Right atrium auricular region (tissue), 2 donors: ENCODE data around the gene ZDHHC6. TPM values are rescaled to one million over a fixed set of nuclear protein-coding genes. Genes with fewer than 3 reads are reported as not detected.

Source experiments
- DNase-seq: peaks from one replicate; pipeline ENCODE4 v3.0.0-alpha.2; 2019; ENCODE audit warnings: low spot score
- H3K27ac ChIP-seq, 2 donors: fragments of 200-600 bp; sonication (generic); 1 replicate in 1 of 2; 2 replicates in 1 of 2; pipeline ENCODE4 v1.5.1; 2016 to 2019
- H3K27me3 ChIP-seq, 2 donors: fragments of 200-600 bp; sonication (generic); one replicate each; pipeline versions ENCODE4 v1.5.1 to v1.6.0; 2017 to 2019
- H3K36me3 ChIP-seq: fragments of 200-600 bp; sonication (generic); one replicate; pipeline ENCODE4 v1.5.1; 2016
- H3K4me1 ChIP-seq, 2 donors: fragments of 200-600 bp; sonication (generic); one replicate each; pipeline versions ENCODE4 v1.5.1 to v1.6.0; 2017 to 2019
- H3K4me3 ChIP-seq, 2 donors: fragments of 200-600 bp; sonication (generic); 1 replicate in 1 of 2; 2 replicates in 1 of 2; pipeline ENCODE4 v1.5.1; 2017 to 2019; ENCODE audit warnings: mild to moderate bottlenecking in 1 of 2, moderate library complexity in 1 of 2
- H3K9me3 ChIP-seq, 2 donors: fragments of 200-600 bp; sonication (generic); one replicate each; pipeline ENCODE4 v1.5.1; 2019
- total RNA-seq, 2 donors: library from RNA; depleted of rRNA; stranded (reverse); fragments of >200 nt; gene quantifications; one replicate each; pipeline ENCODE4 v1.1.0, GENCODE V29; 2016
- TF ChIP-seq, protein P1 (sequence below), 2 donors: fragments of 200-600 bp; sonication (generic); IDR thresholded peaks; one replicate each; pipeline ENCODE4 v1.5.1; 2019; ENCODE audit warnings: antibody characterized with exemption in 2 of 2

ZDHHC6 gene, protein sequence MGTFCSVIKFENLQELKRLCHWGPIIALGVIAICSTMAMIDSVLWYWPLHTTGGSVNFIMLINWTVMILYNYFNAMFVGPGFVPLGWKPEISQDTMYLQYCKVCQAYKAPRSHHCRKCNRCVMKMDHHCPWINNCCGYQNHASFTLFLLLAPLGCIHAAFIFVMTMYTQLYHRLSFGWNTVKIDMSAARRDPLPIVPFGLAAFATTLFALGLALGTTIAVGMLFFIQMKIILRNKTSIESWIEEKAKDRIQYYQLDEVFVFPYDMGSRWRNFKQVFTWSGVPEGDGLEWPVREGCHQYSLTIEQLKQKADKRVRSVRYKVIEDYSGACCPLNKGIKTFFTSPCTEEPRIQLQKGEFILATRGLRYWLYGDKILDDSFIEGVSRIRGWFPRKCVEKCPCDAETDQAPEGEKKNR
- total RNA-seq = 10 to 100 TPM; 11.0 to 12.8 TPM

DNA sequence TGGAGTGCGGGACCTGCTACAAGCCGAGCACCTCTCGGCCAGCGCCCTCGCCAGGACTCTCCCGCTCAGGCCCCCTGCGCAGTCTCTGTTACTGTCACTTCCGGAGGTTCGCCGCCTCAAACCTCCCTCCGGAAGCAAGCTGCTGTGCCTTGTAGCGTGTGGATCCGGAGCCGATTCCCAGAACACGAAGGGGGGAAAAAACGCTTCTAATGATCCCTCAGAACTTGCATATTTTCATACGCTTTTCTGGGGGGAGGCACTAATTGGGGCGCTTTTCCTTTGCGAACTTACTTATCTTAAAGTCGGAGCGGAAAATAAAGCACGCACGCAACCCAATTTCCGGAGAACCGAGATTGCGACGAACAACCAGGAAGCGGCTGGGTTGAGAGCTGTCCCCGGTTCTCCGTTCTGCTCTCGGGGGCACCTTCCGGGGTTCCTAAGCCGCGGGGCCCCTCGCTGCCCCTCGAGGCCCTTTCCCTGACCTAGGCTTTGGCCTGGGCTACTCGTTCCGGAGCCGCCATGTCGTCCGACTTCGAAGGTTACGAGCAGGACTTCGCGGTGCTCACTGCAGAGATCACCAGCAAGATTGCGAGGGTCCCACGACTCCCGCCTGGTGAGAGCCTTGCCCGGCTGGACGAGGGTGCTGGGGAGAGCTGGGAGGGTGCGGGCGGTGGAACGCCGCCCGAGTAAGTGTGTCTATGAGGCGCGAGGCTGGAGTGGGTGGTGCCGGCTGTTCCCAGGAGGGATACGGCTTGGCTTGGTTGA, at the start of gene ZDHHC6, which contains the start of gene VTI1A:
Gene ZDHHC6, minus strand, starts transcription at position 60 of the 765 bp plus-strand sequence. CDS start 1,478 bp downstream, outside the sequence.
Gene VTI1A, plus strand, starts transcription at position 361 of the 765 bp plus-strand sequence. Its CDS starts 159 bp downstream, at position 520.
- peaks cover 0 to 28% of the 10 kb centered on the region in 2 donors for H3K4me1 ChIP-seq
- no peaks in the 10 kb centered on the region for H3K27me3 ChIP-seq
- TF ChIP-seq, protein P1, sequence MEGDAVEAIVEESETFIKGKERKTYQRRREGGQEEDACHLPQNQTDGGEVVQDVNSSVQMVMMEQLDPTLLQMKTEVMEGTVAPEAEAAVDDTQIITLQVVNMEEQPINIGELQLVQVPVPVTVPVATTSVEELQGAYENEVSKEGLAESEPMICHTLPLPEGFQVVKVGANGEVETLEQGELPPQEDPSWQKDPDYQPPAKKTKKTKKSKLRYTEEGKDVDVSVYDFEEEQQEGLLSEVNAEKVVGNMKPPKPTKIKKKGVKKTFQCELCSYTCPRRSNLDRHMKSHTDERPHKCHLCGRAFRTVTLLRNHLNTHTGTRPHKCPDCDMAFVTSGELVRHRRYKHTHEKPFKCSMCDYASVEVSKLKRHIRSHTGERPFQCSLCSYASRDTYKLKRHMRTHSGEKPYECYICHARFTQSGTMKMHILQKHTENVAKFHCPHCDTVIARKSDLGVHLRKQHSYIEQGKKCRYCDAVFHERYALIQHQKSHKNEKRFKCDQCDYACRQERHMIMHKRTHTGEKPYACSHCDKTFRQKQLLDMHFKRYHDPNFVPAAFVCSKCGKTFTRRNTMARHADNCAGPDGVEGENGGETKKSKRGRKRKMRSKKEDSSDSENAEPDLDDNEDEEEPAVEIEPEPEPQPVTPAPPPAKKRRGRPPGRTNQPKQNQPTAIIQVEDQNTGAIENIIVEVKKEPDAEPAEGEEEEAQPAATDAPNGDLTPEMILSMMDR (IDR thresholded peaks at IDR 0.05) = peak in 1 of 2 donors; percentile 30

DNA sequence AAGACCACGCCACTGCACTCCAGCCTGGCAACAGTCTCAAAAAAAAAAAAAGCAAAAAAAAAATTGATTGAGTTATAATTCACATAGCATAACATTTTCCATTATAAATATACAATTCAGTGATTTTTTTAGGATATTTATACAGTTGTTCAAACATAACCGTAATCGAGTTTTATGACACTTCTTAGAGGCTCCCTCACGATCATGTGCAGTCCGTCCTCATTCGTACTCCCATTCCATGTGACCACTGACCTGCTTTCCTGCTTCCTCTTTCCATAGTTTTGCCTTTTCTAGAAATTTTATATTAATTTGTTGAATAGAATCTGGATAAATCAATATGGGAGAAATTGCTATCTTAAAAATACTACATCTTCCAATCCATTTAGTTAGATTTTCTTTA, 46.0 kb upstream of the ZDHHC6 start:
- Histone ChIP-seq H3K4me1 (peaks cover 0 to 12% of the 10 kb centered on the region in 2 donors), H3K9me3 (no peaks in the 10 kb centered on the region), H3K27ac (no peak overlapping the region), H3K4me3 (no peak overlapping the region), H3K36me3 (no peaks in the 10 kb centered on the region), H3K27me3 (no peaks in the 10 kb centered on the region)
- DNase-seq = no peak
- TF ChIP-seq, protein P1 (IDR thresholded peaks at IDR 0.05) = no peak

More for the DNA sequence above, at the start of gene ZDHHC6, which contains the start of gene VTI1A:
- H3K4me3 ChIP-seq = peak within 1 kb of the TSS; percentile 77 to 98
- H3K27ac ChIP-seq = peak within 1 kb of the TSS; percentile 94
- H3K36me3 ChIP-seq = peaks cover 4% of the 10 kb centered on the region
- peak; percentile 82 for DNase-seq
- H3K9me3 ChIP-seq = no peaks in the 10 kb centered on the region

DNA sequence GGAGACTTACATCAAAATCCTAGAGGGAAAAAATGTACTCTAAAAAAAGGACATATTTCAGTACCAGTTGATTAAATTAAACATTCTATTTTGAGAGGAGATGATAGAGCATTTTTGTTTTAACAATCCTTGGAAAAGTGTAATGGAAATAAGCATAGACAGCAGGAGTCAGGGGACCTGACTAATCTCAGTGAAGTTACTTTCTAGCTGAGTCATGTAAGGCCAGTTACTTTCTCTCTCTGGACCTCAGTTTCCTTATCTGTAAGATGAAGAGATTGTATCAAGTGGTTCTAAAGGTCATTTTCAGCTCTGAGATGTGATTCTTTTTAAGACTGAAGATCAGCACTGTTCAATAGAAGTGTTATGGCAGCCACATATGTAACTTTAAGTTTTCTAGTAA, 44.4 kb upstream of the ZDHHC6 start:
- peaks cover 0 to 12% of the 10 kb centered on the region in 2 donors for H3K4me1 ChIP-seq
- TF ChIP-seq, protein P1 (IDR thresholded peaks at IDR 0.05) = no peak

DNA sequence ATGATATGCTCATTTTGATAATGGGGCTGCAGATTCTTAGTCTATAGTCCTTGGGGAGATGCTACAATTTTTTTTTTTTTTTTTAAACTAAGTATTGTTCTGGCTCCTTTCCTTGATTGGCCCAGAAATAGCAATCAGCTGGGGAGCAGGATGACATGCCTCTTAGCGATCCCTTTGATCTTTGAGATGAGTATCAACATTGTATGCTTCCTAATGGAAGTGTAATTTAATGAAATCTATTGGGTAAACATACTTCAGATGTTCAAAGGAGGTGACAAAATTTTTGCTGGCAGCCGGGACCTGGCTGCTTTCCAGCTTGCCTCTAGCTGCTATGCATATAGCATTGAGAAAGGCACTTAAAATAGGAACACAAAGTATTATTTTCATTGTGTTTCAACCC, 43.8 kb upstream of the ZDHHC6 start:
- H3K4me3 ChIP-seq = no peak overlapping the region
- H3K4me1 ChIP-seq = peaks cover 0 to 12% of the 10 kb centered on the region in 2 donors
- no peaks in the 10 kb centered on the region for H3K36me3 ChIP-seq

More for the DNA sequence above, 44.4 kb upstream of the ZDHHC6 start:
- Histone ChIP-seq H3K27me3 (no peaks in the 10 kb centered on the region), H3K4me3 (no peak overlapping the region), H3K36me3 (no peaks in the 10 kb centered on the region), H3K9me3 (no peaks in the 10 kb centered on the region), H3K27ac (no peak overlapping the region)
- no peak for DNase-seq

DNA sequence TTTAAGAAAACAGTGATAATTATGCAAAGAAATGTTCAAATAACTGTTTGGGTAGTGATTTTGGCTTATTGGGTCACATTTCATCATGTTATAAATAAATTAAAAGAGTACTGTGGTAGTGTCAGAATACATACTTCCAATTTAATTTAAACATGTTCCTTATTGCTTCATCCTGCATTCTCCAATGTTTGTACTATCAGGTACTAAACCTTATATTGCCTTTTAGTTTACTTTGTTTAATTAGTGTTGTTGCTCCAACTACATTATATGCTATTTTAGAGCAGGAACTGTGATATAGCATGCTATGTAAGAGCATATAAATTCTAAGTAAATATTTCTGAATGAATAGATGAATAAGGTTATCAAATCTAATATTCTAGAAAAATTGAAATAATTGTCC, 41.2 kb upstream of the ZDHHC6 start:
- DNase-seq = no peak
- peaks cover 0 to 12% of the 10 kb centered on the region in 2 donors for H3K4me1 ChIP-seq
- no peaks in the 10 kb centered on the region for H3K36me3 ChIP-seq
- H3K27ac ChIP-seq = no peak overlapping the region
- H3K27me3 ChIP-seq = no peaks in the 10 kb centered on the region
- no peak overlapping the region for H3K4me3 ChIP-seq
- H3K9me3 ChIP-seq = no peaks in the 10 kb centered on the region
- TF ChIP-seq, protein P1 (IDR thresholded peaks at IDR 0.05) = no peak

More for the DNA sequence above, 43.8 kb upstream of the ZDHHC6 start:
- DNase-seq = no peak
- no peaks in the 10 kb centered on the region for H3K27me3 ChIP-seq
- no peak overlapping the region for H3K27ac ChIP-seq
- TF ChIP-seq, protein P1 (IDR thresholded peaks at IDR 0.05) = no peak
- H3K9me3 ChIP-seq = no peaks in the 10 kb centered on the region
